GM12864 (cell line): ENCODE measurements around the gene ASS1.

Experiments used
- DNase-seq: peaks from one replicate; pipeline ENCODE4 v3.0.0-alpha.2; 2011; ENCODE audit warnings: low read depth
- H3K4me3 ChIP-seq: 2 replicates; pipeline ENCODE4 v1.5.1; 2011; ENCODE audit warnings: mild to moderate bottlenecking, low read depth, low read length, control low read depth
- TF ChIP-seq, protein P1 (sequence below): IDR thresholded peaks from 2 replicates; pipeline ENCODE4 v1.5.1; 2011; ENCODE audit warnings: low read depth, mild to moderate bottlenecking, moderate library complexity, low read length, control low read depth, inconsistent platforms; ENCODE audit errors: missing control alignments

The ASS1 gene

DNA sequence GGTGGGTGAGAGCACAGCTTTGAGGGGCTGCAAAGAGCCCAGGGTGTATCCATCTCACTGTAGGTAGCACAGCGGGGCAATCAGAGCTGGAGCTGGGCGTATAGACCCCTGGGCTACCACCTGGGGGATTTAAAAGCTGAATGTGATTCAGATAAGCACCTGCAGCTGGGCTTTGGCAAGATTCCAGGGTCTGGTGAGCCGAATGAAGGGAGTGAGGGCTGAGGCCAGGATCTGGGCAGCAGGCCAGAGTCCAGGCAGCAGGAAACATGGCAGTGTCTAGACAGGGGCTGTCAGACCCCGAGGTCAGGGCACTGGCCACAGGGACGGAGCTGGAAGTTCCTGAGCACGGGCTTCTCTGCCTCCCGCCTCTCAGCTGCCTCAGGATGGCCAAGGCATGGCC is 8.7 kb downstream of the ASS1 start:
- no peak overlapping the region for H3K4me3 ChIP-seq
- no peak for DNase-seq
- TF ChIP-seq, protein P1, sequence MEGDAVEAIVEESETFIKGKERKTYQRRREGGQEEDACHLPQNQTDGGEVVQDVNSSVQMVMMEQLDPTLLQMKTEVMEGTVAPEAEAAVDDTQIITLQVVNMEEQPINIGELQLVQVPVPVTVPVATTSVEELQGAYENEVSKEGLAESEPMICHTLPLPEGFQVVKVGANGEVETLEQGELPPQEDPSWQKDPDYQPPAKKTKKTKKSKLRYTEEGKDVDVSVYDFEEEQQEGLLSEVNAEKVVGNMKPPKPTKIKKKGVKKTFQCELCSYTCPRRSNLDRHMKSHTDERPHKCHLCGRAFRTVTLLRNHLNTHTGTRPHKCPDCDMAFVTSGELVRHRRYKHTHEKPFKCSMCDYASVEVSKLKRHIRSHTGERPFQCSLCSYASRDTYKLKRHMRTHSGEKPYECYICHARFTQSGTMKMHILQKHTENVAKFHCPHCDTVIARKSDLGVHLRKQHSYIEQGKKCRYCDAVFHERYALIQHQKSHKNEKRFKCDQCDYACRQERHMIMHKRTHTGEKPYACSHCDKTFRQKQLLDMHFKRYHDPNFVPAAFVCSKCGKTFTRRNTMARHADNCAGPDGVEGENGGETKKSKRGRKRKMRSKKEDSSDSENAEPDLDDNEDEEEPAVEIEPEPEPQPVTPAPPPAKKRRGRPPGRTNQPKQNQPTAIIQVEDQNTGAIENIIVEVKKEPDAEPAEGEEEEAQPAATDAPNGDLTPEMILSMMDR = no peak

DNA sequence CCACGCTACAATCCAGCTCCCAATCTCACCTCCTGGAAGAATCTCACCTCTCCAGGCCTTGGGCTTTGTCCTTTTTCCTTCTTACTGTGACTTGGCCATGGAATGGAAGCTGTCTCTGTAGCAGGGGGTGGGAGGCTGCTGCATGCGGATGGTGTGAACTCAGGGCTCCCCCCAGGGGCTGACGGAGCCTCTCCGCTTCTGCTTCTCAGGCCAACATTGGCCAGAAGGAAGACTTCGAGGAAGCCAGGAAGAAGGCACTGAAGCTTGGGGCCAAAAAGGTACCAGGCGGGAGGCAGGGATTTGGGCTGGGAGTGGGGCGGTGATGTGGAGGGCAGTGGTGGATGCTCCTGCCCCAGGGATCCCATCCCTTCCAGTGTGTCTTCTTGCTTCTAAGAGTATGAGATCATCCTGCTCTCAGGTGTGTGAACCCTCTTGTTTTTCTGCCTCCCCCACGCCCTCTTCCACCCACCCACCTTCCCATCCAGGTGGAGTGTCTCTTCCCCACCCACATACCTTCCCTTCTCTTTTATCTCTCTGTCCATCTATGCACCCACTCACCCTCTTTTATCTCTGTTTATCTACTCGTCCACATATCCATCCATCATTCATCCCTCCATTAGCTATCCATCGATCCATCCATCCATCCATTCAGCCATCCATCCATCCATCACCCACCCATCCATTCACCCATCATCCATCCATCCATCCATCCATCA is 9.5 kb downstream of the ASS1 start:
- no peak for DNase-seq
- H3K4me3 ChIP-seq = no peak overlapping the region
- TF ChIP-seq, protein P1 = no peak

DNA sequence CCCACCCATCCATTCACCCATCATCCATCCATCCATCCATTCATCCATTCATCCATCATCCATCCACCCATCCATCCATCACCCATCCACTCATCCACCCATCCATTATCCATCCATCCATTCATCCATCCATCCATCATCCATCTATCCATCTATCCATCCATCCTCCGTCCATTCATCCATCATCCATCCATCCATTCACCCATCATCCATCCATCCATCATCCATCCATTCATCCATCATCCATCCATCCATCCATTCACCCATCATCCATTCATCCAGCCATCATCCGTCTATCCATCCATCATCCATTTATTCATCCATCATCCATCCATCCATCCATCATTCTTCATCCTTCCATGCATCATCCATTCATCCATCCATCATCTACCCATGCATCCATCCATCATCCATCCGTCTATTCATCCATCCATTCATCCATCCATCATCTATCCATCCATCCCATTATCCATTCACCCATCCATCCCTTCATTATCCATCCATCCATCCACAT is 10.1 kb downstream of the ASS1 start:
- H3K4me3 ChIP-seq = no peak overlapping the region
- TF ChIP-seq, protein P1 = no peak

DNA sequence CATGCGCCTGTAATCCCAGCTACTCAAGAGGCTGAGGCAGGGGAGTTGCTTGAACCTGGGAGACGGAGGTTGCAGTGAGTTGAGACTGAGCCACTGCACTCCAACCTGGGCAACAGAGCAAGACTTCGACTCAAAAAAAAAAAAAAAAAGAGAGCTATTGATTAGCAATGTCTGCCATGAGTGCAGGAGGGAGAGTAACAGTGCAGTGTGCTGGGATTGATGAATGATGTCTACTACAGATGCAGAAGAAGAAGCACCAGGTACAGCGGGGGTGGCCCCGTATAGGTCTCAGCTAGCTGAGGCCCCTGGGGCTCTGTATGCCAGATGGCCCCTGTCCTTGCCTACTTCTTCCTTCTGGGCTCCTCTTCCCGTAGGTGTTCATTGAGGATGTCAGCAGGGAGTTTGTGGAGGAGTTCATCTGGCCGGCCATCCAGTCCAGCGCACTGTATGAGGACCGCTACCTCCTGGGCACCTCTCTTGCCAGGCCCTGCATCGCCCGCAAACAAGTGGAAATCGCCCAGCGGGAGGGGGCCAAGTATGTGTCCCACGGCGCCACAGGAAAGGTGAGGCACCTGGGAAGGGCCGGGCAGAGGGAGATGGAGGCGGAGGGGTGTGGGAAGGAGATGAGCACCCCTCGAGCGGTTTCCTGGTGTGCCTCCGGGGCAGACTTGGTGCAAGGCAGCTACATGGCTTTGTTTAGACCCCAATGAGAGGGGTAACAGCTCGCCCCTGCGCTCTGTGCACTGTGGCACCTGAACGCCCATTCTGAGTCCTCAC is 13.5 kb downstream of the ASS1 start:
- TF ChIP-seq, protein P1 = no peak
- no peak overlapping the region for H3K4me3 ChIP-seq
- DNase-seq = no peak

More for the DNA sequence above, 10.1 kb downstream of the ASS1 start:
- DNase-seq = no peak

DNA sequence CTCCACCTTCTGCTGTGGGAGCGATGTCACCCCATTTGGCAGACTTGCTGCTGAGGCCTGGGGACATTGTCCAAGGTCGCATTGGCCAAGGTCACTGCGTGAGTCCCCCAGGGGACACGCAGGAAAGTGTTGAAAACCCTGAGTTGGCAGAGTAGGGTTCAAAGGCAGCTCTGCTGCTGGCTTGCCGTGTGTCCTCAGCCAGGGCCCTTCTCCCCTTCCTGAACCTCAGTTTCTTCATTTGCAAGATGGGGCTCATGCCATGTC is 14.0 kb downstream of the ASS1 start:
- TF ChIP-seq, protein P1 = no peak
- no peak overlapping the region for H3K4me3 ChIP-seq
- no peak for DNase-seq

DNA sequence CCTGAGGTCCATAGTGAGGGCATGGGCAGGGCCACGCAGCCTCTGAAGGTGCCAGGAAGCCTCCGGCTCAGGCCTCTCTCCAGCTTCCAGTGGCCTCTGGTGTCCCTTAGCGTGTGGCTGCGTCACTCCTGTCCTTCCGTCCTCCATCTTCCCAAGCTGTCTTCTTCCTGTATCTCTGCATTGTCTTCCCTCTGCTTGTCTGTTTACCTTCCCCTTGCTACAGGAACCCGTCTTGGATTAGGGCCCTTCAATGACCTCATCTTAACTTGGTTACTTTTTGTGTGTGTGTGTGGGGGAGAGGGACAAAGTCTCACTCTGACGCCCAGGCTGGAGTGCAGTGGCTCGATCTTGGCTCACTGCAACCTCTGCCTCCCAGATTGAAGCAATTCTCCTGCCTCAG is 14.4 kb downstream of the ASS1 start:
- no peak overlapping the region for H3K4me3 ChIP-seq
- TF ChIP-seq, protein P1 = no peak
- no peak for DNase-seq
